Stomach (tissue), 4 donors: ENCODE results near the gene MYCBP2.
"Not testable (repeated sequence)": the region's sequence is repeated elsewhere in the genome, so short reads cannot be mapped to it uniquely, and the experiment has no call there.

ENCODE experiments used
- POLR2A ChIP-seq, 4 donors: fragments of 450-650 bp; IDR thresholded peaks; one replicate each; pipeline ENCODE4 v1.6.1; 2016; ENCODE audit warnings: antibody characterized with exemption in 4 of 4, control low read depth in 2 of 4, mild to moderate bottlenecking in 1 of 4, moderate library complexity in 1 of 4
- POLR2AphosphoS5 ChIP-seq, 3 donors: sonication (generic); formaldehyde crosslinking; IDR thresholded peaks; one replicate each; pipeline ENCODE4 v1.6.1; 2016; ENCODE audit warnings: antibody characterized with exemption in 3 of 3

- TF ChIP-seq POLR2AphosphoS5, POLR2A (IDR thresholded peaks at IDR 0.05): not testable (repeated sequence)
These were observed 317.2 kb downstream of the MYCBP2 start for GRCh38 chr13:77009719-77010118.
